Amniotic epithelial cell (primary cell): ENCODE results near the gene GKN2.
"Not testable (repeated sequence)": the region's sequence is repeated elsewhere in the genome, so short reads cannot be mapped to it uniquely, and the experiment has no call there.

Experiments
- DNase-seq: peaks from one replicate; pipeline ENCODE4 v3.0.0-alpha.2; 2010; ENCODE audit warnings: low read depth

Gene GKN2

DNA sequence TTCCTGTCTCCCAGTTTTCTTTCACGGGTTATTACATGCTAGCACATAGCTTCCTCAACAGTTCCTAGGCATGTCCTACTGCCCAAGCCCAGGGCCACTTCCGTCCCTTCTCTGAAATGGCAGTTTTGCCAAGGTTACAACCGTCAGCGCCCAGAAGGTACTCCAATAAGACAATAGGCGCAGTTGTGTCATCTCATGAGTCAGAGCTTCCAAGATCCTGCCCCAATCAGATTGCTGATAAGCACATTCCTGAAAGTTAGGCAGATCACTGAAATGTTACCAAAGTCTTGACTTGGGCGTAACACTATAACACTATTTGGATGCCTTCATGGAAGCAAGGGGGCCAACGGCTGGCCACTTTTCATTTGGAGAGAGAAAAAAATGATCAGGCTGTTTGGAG is 34.2 kb downstream of the GKN2 start:
- DNase-seq = no peak

DNA sequence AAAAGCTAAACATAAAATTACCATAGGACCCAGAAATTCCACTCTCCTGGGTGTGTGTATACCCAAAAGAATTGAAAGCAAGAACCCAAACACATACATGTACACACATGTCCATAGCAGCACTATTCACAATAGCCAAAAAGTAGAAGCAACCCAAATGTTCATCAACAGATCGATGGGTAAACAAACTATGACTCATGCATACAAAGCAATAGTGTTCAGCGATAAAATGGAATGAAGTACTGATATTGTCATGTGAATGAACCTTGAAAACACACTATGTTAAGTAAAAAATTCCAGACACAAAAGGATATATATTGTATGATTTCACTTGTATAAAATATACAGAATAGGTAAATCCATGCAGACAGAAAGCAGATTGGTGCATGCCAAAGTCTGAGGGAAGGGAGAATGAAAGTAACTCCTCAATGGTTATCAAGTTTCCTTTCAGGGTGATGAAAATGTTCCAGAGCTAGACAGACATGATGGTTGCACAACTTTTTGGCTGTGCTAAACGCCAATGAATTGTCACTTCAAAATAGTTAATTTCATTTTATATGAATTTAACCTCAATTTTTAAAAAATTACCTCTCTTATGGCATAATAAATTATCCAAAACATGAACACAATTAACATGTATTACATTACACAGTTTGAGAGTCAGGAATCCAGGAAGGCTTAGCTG is 35.5 kb downstream of the GKN2 start:
- peak; percentile 22 for DNase-seq

DNA sequence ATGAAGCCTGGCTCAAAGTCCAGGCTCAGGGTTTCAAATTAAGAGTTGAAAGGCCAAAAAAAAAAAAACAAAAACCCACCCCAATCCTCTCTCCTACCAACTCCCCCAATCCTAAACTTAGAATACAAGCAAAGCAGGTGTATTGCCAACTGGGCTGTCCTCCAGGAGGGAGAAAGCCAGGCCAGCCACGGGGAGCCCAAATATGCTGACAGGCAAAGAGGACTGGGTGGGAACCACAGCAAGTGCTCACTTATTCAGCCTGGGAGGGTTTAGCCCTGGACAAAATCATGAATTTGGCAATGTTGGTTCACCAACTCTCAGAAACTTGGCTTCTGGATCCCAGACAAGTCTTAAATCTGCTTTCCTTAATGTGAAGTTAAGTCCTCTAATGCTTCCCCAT is 36.5 kb downstream of the GKN2 start:
- DNase-seq = no peak

DNA sequence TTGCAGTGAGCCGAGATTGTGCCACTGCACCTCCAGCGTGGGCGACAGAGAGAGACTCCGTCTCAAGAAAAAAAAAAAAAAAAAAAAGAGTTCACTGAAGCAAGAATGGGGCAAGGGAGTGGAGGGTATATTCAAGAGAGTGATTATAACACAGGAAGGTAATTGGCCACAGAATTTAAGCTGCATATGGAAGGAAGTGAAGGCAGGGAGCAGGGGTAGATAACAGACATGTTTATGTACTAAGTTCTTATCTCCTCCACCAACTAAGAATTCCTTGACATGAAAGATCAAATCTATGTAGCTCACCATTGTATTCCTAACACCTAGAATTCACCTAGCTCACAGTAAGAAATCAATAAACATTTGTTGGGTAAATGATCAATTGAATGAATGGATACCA is 37.3 kb downstream of the GKN2 start:
- DNase-seq = no peak

DNA sequence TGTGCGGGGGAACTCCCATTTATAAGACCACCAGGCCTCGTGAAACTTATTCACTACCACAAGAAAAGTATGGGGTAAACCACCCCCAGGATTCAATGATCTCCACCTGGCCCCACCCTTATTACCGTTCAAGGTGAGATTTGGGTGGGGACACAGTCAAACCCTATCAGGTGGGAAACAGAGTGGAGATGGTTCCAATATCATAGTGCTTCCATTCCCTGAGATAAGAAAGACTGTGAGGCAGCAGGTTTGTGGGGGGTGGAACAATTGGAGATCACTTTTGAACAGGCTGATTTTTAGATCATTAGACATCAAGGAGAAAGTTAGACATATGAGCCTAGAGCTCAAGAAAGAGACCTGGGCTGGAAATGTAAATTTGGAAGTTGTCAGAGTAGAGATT is 39.3 kb downstream of the GKN2 start:
- no peak for DNase-seq

DNA sequence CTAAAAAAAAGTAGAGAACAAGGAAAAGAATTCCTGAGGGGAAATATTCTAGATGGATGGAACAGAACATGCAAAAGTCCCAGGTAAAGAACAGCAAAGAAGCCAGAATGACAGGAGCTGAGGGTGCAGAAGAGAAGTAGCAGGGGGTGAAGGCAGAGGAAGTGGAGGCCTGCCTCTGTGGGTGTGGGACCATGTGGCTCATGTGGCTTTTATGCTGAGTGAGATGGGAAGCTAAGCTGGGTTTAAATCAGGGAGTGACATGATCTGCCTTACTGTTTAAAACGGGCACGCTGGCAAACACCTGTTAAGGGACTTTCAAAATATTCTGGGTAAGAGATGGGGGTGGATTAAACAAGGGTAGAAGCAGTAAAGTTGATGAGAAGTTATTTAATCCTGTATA is 40.0 kb downstream of the GKN2 start:
- no peak for DNase-seq

DNA sequence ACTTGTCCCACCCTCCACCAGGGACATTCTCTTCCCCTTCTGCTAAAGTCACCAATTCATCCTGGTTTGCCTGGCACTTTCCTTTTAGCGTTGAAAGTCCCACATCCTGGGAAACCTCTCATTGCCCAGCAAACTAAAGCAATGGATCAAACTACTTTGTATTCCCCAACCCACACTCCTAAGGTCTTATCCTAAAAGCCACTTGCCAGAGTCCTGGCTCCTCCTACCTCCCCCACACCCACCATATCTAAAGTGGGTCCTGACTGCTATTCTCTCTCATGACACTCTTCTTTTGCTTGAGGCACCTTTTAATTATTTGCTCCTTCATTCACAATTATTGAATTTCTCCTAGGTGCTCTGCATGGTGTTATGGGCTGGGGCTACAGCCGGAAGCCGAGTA is 40.6 kb downstream of the GKN2 start:
- no peak for DNase-seq

DNA sequence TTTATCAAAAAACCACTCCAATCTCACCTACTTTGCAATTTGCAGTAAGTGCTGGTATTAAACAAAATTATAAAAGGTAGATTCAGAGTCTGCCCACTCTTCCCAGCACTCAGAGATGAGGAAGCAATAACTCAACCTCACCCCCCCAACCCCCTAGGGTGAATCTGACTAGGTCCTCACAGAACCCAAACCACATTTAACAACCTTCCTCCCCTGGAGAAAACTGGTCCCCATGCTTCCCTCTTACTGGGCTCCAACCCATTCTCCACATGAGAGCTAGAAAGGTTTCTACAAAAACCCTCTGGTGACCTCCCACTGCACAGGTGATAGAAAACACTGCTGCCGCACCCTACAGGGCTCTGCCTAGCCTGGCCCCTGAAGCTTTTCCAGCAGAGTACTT is 41.0 kb downstream of the GKN2 start:
- no peak for DNase-seq

DNA sequence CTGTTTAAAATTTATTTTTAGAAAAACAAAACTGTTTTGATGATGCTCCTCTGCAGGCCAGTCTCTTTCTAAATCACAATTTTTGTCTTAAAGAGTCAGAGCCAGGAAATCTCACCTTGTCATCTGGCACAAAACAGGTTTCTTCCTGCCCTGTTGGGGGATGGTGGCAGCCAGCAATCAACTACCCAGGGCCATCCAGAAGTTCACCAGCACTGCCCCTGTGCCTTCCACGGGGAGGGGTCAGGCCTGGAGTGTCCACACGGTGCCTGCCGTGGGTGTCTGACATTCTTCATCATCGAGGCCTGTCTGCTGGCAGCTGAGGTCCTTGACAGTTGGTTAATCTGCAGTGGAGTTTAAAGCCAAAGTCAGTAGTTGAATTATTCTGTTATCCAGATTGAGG is 41.4 kb downstream of the GKN2 start:
- DNase-seq = no peak

DNA sequence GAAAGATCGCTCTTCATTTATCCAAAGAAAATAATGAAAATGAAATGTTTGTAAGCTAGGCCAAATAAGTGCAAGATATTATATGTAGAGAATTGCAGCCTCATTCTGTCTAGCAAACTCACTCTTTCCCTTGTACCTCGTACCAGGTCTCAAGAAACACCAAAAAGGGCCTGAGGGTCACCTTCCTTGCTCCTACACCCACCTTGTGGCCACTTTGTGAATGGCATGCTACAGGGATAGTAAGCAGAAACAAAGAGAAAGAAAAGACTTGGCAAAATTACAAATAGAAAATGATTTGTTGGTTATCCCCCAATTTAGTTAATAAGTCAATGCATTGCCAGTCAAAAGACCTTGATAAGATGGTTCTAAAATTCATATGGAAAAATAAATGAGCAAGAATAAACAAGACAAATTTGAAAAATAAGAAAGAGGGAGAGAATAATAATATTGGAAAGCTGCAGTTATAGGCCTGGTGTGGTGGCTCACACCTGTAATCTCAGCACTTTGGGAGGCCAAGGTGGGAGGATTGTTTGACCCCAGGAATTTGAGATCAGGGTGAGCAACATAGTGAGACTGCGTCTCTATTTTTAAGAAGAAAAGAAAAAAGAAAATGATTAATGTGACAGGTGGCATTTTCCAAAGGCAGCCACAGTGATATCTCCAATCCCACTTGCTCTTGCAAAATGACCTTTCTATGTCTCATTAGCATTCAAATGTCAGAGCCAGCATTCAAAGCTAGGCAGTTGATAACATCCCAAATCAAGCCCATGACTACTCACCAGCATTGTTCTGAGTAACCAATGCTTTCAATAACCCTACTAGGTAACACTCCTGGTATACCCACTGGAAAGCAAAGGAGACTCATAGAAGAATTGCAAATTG is 42.7 kb downstream of the GKN2 start:
- DNase-seq = peak; percentile 68

DNA sequence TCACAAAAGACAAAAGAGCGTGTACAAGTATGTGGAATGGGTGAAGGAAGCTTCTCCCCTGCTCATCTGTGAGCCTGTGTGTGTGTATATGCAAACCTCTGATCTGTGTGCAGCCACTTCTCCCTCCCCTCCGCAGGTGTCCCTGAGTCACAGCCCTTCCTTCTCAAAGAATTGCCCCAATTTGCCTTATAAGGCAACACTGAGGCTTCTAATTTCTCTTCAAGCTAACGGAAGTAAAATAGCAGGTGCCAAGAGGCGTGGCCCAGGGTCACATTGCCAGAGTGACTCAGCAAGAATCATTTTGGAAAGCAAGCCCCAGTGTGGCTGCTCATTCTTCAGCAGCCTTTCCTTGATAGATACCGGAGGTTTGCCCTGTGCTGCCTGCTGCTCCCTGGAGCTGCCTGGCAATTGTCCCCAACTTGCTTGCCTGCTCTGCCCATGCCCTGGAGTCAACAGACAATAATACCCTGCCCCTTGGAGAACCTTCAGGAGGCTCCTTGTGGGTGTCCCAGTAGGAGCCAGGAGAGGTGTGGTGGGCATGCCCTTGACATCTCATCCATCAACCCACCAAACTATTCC is 44.2 kb downstream of the GKN2 start:
- peak; percentile 42 for DNase-seq

DNA sequence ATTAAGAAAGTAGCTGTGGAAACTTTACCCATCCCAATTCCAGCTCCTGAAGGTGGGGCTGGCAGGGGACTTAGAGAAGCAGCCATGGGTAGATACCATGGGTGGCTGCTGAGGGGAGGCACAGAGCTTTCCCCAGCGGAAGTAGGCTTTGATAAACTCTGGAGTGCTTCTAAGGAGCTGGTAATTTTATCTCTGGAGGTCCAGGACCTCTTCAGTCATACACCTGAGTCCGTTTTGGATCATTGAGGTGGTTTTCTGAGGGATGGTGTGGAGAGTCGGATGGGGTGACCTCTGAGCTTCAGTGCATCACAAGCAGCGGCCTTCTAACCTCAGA is 44.8 kb downstream of the GKN2 start:
- no peak for DNase-seq

DNA sequence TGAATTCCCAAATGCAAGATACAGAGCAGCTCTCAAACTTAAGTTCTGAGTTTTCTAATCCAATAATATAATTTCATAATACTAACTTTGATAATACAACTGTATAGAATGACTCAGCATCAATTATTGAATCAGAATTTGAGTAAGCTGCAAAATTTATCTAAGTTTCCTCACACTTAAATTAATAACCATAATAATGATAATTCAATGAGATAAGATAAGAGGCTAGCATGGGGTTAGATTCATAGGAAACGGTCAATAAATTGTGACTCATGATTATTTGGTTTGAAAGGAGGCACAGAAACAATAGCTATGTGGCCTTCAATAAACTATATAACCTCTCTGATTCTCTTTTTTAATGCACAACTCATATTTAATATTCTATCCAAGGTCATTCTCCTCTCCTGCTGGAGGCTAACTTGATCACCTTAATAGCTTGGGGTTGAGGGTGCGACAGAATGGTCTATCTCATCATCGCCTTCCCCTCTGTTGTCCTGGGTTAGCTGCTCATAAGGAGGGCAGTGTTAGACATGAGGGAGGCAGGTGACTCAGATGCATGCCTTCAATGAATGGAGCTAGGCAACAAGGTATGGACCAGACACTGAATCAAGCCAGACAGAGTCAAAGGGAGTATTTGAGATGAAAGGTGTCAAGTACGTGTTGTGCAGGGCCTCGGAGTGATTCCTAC is 45.3 kb downstream of the GKN2 start:
- no peak for DNase-seq

DNA sequence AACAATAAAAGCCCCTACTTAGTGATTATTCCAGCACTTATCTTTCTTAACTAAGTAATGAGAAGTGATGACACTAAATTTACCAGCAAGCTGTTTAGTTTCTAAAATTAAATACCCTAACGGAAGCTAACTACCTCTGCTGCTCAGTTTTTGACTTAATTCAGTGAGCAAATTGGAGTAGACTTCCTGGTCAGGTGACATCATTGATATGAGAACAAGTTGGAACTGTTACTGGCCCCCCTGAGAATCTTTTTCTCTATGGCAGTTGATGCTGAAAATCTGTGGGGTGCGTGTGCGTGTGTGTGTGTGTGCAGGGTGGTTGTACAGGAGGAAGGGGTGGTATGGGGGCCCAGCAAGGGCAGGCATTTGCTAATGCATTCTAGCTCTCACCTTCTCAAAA is 46.0 kb downstream of the GKN2 start:
- no peak for DNase-seq

DNA sequence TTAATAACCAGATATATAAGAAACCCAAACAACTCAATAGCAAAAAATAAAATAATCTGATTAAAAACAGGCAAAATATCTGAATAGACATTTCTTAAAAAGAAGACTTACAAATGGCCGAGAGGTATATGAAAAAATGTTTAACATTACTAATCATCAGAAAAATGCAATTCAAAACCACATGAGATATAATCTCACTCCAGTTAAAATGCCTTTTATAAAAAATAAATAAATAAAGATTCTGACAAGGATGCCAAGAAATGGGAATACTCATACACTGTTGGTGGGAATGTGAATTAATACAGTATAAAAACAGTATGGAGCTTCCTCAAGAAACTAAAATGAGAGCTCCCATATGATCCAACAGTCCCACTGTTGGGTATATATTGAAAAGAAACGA is 47.6 kb downstream of the GKN2 start:
- DNase-seq = no peak

DNA sequence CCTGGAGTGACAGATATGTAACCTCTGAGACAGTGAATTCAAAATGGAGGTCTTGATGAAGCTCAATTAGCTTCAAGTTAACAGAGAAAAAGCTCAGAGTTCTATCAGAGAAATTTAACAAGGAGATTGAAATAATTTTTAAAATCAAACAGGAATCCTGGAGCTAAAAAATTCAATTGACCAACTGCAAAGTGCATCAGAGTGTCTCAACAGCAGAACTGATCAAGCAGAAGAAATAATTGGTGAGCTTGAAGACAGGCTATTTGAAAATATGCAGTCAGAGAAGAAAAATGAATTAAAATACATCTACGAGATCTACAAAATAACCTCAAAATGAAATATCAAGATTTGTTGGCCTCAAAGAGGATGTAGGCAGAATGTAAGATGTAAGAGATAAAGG is 51.1 kb downstream of the GKN2 start:
- DNase-seq = no peak

DNA sequence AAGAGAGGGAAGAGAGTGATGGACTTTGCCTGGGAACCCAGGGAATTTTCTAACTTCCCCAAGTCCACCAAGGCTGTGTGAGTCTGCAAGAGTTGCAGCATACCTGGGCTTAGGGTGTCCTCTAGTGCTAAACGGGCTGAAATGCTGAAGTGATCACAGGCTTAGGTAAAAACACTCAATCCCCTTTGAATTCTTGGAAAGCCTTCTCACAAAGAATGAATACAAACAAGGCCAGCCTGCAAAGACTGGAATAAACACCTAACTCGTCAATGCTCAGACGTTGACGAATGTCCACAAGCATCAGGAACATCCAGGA is 51.5 kb downstream of the GKN2 start:
- DNase-seq = peak; percentile 49

DNA sequence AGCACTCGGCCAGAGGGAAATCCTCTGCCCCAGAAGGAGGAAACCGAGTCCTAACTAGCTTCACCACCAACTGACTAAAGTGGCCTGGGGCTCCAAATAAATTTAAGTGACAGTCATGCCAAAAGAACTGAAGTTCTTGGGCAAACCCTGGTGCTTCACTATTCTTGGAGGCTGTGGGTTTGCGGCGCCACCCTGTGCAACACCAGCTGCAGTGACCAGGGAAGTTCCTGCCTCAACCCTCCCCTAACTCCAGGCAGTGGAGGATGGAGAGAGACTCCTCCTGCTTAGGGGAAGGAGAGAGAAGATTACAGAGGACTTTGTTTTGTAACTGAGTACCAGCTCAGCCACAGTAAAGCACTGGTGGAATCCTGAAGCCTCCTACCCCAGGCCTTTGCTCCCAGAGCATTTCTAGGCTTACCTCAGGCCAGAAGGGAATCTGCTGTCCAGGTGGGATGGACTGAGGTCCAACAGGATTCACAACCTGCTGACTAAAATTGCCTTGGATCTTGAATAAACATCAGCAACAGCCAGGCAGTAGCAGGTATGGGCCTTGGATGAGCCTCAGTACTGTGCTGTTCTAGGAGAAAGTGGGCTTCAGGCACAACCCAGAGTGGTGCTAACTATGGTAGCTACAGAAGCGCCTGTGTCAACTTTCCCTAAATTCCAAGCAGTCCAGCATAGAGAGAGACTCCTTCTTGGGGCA is 52.0 kb downstream of the GKN2 start:
- no peak for DNase-seq

DNA sequence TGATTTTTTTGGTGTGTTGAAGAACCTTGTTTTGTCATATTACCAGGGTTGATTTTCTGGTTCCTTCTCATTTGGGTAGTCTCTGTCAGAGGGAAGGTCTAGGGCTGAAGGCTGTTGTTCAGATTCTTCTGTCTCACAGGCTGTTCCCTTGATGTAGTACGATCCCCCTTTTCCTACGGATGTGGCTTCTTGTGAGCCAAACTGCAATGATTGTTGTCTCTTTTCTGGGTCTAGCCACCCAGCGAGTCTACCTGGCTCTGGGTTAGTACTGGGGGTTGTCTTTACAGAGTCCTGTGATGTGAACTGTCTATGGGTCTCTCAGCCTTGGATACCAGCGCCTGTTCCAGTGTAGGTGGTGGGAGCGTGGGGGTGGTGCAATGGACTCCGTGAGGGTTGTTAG is 56.7 kb downstream of the GKN2 start:
- not testable (repeated sequence) for DNase-seq
